SK-N-SH treated with all-trans-retinoic acid at 6 μM for 48 hours (cell line): Measurements from ENCODE around the gene DGKG.

Experiments
- ATAC-seq: fragments of 200-7000 bp; cut with Tn5 transposase; 3 replicates; pipeline ENCODE4 v1.9.1; 2020; ENCODE audit warnings: mild to moderate bottlenecking, moderate library complexity
- ARNTL ChIP-seq: fragments of 450-650 bp; formaldehyde crosslinking; IDR thresholded peaks from 2 replicates; pipeline ENCODE4 v1.5.0; 2020; ENCODE audit warnings: low read depth, mild to moderate bottlenecking, moderate library complexity, borderline replicate concordance
- BACH2 ChIP-seq: fragments of 250-450 bp; sonication (Bioruptor Pico); IDR thresholded peaks from 2 replicates; pipeline ENCODE4 v1.9.0; 2021; ENCODE audit warnings: mild to moderate bottlenecking, borderline replicate concordance
- CSDC2 ChIP-seq: fragments of 250-450 bp; sonication (Bioruptor Pico); IDR thresholded peaks from 2 replicates; pipeline ENCODE4 v1.5.0; 2020; ENCODE audit warnings: mild to moderate bottlenecking, moderate library complexity
- ESRRG ChIP-seq: fragments of 250-450 bp; sonication (Bioruptor Pico); IDR thresholded peaks from 2 replicates; pipeline ENCODE4 v1.6.1; 2021; ENCODE audit warnings: mild to moderate bottlenecking
- GLIS3 ChIP-seq: fragments of 250-450 bp; sonication (Bioruptor Pico); IDR thresholded peaks from 2 replicates; pipeline ENCODE4 v1.5.0; 2020; ENCODE audit warnings: mild to moderate bottlenecking, moderate library complexity
- ISL1 ChIP-seq: fragments of 250-450 bp; sonication (Bioruptor Pico); IDR thresholded peaks from 2 replicates; pipeline ENCODE4 v2.1.2; 2022; ENCODE audit warnings: mild to moderate bottlenecking, moderate library complexity
- PPARA ChIP-seq: fragments of 250-450 bp; sonication (Bioruptor Pico); IDR thresholded peaks from 2 replicates; pipeline ENCODE4 v1.5.0; 2020; ENCODE audit warnings: mild to moderate bottlenecking, borderline replicate concordance
- SNAI2 ChIP-seq: fragments of 250-450 bp; sonication (Bioruptor Pico); IDR thresholded peaks from 2 replicates; pipeline ENCODE4 v1.5.0; 2020; ENCODE audit warnings: mild to moderate bottlenecking, moderate library complexity
- TCF4 ChIP-seq: fragments of 250-450 bp; sonication (Bioruptor Pico); IDR thresholded peaks from 2 replicates; pipeline ENCODE4 v1.8.0; 2021; ENCODE audit warnings: mild to moderate bottlenecking, moderate library complexity, borderline replicate concordance
- TOX ChIP-seq: fragments of 250-450 bp; sonication (Bioruptor Pico); IDR thresholded peaks from 2 replicates; pipeline ENCODE4 v1.8.0; 2021; ENCODE audit warnings: mild to moderate bottlenecking, moderate library complexity, borderline replicate concordance
- ZFP3 ChIP-seq: fragments of 250-450 bp; sonication (Bioruptor Pico); IDR thresholded peaks from 2 replicates; pipeline ENCODE4 v1.5.0; 2020; ENCODE audit warnings: mild to moderate bottlenecking, moderate library complexity
- ZNF565 ChIP-seq: fragments of 450-650 bp; formaldehyde crosslinking; conservative IDR thresholded peaks from 2 replicates; pipeline ENCODE4 v1.5.0; 2020; ENCODE audit warnings: low read depth, mild to moderate bottlenecking, moderate library complexity
- ZNF8 ChIP-seq: fragments of 450-650 bp; formaldehyde crosslinking; IDR thresholded peaks from 2 replicates; pipeline ENCODE4 v1.5.0; 2020; ENCODE audit warnings: mild to moderate bottlenecking, moderate library complexity
- TF ChIP-seq, protein P1 (sequence below): fragments of 250-450 bp; sonication (Bioruptor Pico); IDR thresholded peaks from 2 replicates; pipeline ENCODE4 v1.5.0; 2020; ENCODE audit warnings: mild to moderate bottlenecking, moderate library complexity
- TF ChIP-seq, protein P2 (sequence below): fragments of 250-450 bp; sonication (Bioruptor Pico); IDR thresholded peaks from 2 replicates; pipeline ENCODE4 v1.5.1; 2020; ENCODE audit warnings: low read depth, mild to moderate bottlenecking, moderate library complexity
- TF ChIP-seq, protein P3 (sequence below): fragments of 250-450 bp; sonication (Bioruptor Pico); IDR thresholded peaks from 2 replicates; pipeline ENCODE4 v1.8.0; 2021; ENCODE audit warnings: low read depth, mild to moderate bottlenecking, moderate library complexity, borderline replicate concordance
- TF ChIP-seq, protein P4 (sequence below): fragments of 250-450 bp; sonication (Bioruptor Pico); IDR thresholded peaks from 2 replicates; pipeline ENCODE4 v1.5.1; 2021; ENCODE audit warnings: mild to moderate bottlenecking, moderate library complexity
- TF ChIP-seq, protein P5 (sequence below): fragments of 250-450 bp; sonication (Bioruptor Pico); IDR thresholded peaks from 2 replicates; pipeline ENCODE4 v1.8.0; 2020; ENCODE audit warnings: mild to moderate bottlenecking, moderate library complexity, borderline replicate concordance

The DGKG gene

DNA sequence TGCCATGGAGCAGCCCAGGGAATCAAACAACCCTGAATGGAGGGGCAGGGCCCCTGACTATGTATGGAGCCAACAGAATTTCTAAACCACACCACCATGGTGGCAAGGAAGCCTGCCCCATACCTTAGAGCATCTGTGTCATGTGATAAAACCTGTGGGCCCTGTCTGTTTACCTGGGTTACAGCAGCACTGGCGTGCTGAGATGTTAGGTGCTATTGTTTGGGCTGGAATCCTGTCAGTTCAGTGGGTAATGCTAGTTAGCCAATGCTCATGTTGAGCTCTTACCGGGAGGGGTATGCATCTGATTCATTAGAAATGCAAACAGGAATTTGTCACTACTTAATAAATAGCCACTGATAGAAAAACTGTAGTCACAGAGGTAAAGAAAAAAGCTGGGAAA lies 189.7 kb downstream of the DGKG start (continued):
- TF ChIP-seq, protein P1, sequence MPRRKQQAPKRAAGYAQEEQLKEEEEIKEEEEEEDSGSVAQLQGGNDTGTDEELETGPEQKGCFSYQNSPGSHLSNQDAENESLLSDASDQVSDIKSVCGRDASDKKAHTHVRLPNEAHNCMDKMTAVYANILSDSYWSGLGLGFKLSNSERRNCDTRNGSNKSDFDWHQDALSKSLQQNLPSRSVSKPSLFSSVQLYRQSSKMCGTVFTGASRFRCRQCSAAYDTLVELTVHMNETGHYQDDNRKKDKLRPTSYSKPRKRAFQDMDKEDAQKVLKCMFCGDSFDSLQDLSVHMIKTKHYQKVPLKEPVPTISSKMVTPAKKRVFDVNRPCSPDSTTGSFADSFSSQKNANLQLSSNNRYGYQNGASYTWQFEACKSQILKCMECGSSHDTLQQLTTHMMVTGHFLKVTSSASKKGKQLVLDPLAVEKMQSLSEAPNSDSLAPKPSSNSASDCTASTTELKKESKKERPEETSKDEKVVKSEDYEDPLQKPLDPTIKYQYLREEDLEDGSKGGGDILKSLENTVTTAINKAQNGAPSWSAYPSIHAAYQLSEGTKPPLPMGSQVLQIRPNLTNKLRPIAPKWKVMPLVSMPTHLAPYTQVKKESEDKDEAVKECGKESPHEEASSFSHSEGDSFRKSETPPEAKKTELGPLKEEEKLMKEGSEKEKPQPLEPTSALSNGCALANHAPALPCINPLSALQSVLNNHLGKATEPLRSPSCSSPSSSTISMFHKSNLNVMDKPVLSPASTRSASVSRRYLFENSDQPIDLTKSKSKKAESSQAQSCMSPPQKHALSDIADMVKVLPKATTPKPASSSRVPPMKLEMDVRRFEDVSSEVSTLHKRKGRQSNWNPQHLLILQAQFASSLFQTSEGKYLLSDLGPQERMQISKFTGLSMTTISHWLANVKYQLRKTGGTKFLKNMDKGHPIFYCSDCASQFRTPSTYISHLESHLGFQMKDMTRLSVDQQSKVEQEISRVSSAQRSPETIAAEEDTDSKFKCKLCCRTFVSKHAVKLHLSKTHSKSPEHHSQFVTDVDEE (CRISPR knock-in tag), result no peak
- no peak for TF ChIP-seq TCF4 (CRISPR knock-in tag)

DNA sequence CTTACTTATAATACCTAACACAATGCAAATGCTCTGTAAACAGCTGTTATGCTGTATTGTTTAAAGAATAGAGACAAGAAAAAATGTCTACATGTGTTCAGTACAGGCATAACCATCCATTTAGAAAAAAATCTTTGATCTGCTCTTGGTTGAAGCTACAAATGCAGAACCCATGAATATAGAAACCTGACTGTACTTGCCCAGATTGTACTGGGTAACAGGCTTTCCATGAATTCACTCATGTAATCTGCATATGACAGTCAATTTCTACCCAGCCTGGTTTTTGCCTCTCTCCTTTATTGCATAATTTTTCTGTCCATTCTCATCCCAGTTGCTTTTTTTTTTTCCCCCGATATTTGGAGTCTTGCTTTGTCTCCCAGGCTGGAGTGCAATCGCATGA lies 190.5 kb downstream of the DGKG start:
- no peak for ATAC-seq
- no peak for TF ChIP-seq SNAI2 (CRISPR knock-in tag)
- no peak for TF ChIP-seq BACH2 (CRISPR knock-in tag)
- no peak for TF ChIP-seq ESRRG (CRISPR knock-in tag)
- TF ChIP-seq ZNF8 (CRISPR knock-in tag), result no peak
- TF ChIP-seq PPARA, result no peak
- TF ChIP-seq ARNTL (CRISPR knock-in tag), result no peak
- TF ChIP-seq, protein P2, sequence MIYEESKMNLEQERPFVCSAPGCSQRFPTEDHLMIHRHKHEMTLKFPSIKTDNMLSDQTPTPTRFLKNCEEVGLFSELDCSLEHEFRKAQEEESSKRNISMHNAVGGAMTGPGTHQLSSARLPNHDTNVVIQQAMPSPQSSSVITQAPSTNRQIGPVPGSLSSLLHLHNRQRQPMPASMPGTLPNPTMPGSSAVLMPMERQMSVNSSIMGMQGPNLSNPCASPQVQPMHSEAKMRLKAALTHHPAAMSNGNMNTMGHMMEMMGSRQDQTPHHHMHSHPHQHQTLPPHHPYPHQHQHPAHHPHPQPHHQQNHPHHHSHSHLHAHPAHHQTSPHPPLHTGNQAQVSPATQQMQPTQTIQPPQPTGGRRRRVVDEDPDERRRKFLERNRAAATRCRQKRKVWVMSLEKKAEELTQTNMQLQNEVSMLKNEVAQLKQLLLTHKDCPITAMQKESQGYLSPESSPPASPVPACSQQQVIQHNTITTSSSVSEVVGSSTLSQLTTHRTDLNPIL (CRISPR knock-in tag), result no peak
- TF ChIP-seq GLIS3 (CRISPR knock-in tag), result no peak
- TF ChIP-seq ISL1, result no peak
- TF ChIP-seq ZNF565 (CRISPR knock-in tag), result no peak
- TF ChIP-seq, protein P3, sequence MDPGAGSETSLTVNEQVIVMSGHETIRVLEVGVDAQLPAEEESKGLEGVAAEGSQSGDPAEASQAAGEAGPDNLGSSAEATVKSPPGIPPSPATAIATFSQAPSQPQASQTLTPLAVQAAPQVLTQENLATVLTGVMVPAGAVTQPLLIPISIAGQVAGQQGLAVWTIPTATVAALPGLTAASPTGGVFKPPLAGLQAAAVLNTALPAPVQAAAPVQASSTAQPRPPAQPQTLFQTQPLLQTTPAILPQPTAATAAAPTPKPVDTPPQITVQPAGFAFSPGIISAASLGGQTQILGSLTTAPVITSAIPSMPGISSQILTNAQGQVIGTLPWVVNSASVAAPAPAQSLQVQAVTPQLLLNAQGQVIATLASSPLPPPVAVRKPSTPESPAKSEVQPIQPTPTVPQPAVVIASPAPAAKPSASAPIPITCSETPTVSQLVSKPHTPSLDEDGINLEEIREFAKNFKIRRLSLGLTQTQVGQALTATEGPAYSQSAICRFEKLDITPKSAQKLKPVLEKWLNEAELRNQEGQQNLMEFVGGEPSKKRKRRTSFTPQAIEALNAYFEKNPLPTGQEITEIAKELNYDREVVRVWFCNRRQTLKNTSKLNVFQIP (CRISPR knock-in tag), result no peak
- TF ChIP-seq CSDC2, result no peak
- TF ChIP-seq, protein P4, sequence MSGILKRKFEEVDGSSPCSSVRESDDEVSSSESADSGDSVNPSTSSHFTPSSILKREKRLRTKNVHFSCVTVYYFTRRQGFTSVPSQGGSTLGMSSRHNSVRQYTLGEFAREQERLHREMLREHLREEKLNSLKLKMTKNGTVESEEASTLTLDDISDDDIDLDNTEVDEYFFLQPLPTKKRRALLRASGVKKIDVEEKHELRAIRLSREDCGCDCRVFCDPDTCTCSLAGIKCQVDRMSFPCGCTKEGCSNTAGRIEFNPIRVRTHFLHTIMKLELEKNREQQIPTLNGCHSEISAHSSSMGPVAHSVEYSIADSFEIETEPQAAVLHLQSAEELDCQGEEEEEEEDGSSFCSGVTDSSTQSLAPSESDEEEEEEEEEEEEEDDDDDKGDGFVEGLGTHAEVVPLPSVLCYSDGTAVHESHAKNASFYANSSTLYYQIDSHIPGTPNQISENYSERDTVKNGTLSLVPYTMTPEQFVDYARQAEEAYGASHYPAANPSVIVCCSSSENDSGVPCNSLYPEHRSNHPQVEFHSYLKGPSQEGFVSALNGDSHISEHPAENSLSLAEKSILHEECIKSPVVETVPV (CRISPR knock-in tag), result no peak
- TF ChIP-seq TOX, result no peak
- TF ChIP-seq TCF4 (CRISPR knock-in tag), result no peak
- TF ChIP-seq, protein P1 (CRISPR knock-in tag), result no peak
- TF ChIP-seq, all 23 proteins: peak for 0

DNA sequence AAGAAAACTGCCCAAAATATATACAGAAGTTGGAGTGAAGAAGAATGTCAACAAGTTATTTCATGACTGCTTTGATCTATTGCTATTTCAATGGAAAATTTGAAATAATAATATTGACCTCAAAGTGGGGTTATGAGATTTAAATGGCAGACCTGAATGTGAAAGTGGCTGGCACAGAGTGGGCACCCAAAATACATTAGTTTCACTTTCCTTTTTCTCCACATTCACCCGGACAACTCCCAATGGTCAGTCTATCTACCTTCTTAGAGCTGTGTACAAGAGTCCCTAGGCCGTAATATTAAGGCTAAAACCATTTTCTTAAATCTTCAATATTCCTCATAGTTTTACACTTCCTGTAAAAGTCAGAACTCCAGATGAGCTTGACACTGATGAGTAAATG lies 191.5 kb downstream of the DGKG start:
- ATAC-seq, result no peak

DNA sequence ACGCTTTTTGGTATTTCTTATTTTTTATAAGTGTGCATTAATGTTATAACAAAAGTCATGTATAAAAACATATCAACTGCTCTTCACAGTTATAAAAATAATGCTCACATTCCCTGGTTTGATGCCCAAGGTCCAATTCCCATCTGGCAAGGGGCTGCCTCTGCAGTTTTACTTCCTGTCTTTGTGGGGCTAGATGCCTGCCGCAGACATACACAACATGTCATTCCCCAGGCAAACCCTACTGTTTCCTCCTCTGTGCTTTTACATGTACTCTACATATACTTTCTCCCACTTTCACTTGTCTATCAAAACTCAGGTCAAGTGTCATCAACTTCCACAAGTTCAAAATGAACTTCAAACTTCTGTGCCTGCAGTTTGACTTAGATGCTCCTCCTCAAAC lies 192.7 kb downstream of the DGKG start:
- TF ChIP-seq ZNF8 (CRISPR knock-in tag), result no peak
- no peak for TF ChIP-seq ZFP3
- TF ChIP-seq, protein P5, sequence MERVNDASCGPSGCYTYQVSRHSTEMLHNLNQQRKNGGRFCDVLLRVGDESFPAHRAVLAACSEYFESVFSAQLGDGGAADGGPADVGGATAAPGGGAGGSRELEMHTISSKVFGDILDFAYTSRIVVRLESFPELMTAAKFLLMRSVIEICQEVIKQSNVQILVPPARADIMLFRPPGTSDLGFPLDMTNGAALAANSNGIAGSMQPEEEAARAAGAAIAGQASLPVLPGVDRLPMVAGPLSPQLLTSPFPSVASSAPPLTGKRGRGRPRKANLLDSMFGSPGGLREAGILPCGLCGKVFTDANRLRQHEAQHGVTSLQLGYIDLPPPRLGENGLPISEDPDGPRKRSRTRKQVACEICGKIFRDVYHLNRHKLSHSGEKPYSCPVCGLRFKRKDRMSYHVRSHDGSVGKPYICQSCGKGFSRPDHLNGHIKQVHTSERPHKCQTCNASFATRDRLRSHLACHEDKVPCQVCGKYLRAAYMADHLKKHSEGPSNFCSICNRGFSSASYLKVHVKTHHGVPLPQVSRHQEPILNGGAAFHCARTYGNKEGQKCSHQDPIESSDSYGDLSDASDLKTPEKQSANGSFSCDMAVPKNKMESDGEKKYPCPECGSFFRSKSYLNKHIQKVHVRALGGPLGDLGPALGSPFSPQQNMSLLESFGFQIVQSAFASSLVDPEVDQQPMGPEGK, result no peak
- no peak for TF ChIP-seq ARNTL (CRISPR knock-in tag)
- TF ChIP-seq TOX, result no peak
- ATAC-seq, result no peak

More for the DNA sequence above, 191.5 kb downstream of the DGKG start:
- TF ChIP-seq SNAI2 (CRISPR knock-in tag), result no peak
- TF ChIP-seq, all 23 proteins: peak for 0
